Stimulated activated naive CD8-positive, alpha-beta T cell treated with anti-CD3 and anti-CD28 coated beads, Interleukin-15, amount 100 ng/mL, for 72 hours (primary cell): ENCODE measurements around the gene ZNF296.
A peak's percentile ranks its signal among the peaks of the same experiment; 100 is the strongest.
"Not testable (repeated sequence)": the region's sequence is repeated elsewhere in the genome, so short reads cannot be mapped to it uniquely, and the experiment has no call there.

Experiments used
- ATAC-seq: fragments of 150-1000 bp; cut with Tn5 transposase; 2 replicates; pipeline ENCODE4 v1.10.0; 2021; ENCODE audit warnings: mild to moderate bottlenecking, moderate library complexity
- DNase-seq, 2 donors: peaks; one replicate each; pipeline ENCODE4 v3.0.0; 2021 to 2022
- H3K27ac Mint-ChIP-seq, 2 donors: one replicate each; pipeline ENCODE4 v1.8.0; 2022; ENCODE audit warnings: mild to moderate bottlenecking in 2 of 2, mixed read lengths in 2 of 2, moderate library complexity in 2 of 2
- H3K27me3 Mint-ChIP-seq: one replicate; pipeline ENCODE4 v1.8.0; 2022; ENCODE audit warnings: mixed read lengths
- H3K4me1 Mint-ChIP-seq: one replicate; pipeline ENCODE4 v1.8.0; 2022; ENCODE audit warnings: mild to moderate bottlenecking, mixed read lengths
- H3K4me3 Mint-ChIP-seq, 2 donors: one replicate each; pipeline ENCODE4 v1.8.0; 2022; ENCODE audit warnings: mild to moderate bottlenecking in 2 of 2, mixed read lengths in 2 of 2, moderate library complexity in 1 of 2
- H3K9me3 Mint-ChIP-seq, 2 donors: one replicate each; pipeline ENCODE4 v1.8.0; 2022; ENCODE audit warnings: mixed read lengths in 2 of 2

The ZNF296 gene

GRCh38 chr19:45076029-45076850 lies at the start of gene ZNF296:
Gene ZNF296, minus strand, starts transcription at chr19:45076478. Its CDS starts 105 bp downstream, at chr19:45076373.
- no peaks in the 10 kb centered on the region for H3K9me3 Mint-ChIP-seq
- H3K27me3 Mint-ChIP-seq: no peaks in the 10 kb centered on the region
- peaks cover 62% of the 10 kb centered on the region for H3K4me1 Mint-ChIP-seq
- DNase-seq (peak; percentile 82 to 85), ATAC-seq (peak; percentile 86)
- peak within 1 kb of the TSS; percentile 88 to 91 for H3K4me3 Mint-ChIP-seq
- H3K27ac Mint-ChIP-seq: peak within 1 kb of the TSS; percentile 65 to 85

- Mint-ChIP-seq H3K4me1 (peaks cover 59% of the 10 kb centered on the region), H3K27me3 (no peaks in the 10 kb centered on the region), H3K9me3 (no peaks in the 10 kb centered on the region), H3K27ac (no peak overlapping the region), H3K4me3 (no peak overlapping the region)
- no peak for DNase-seq
- no peak for ATAC-seq
These were observed 49.1 kb upstream of the ZNF296 start for GRCh38 chr19:45125360-45125759.

- Mint-ChIP-seq H3K27ac (peak overlapping the region in 1 of 2 donors; percentile 59), H3K9me3 (no peaks in the 10 kb centered on the region), H3K27me3 (no peaks in the 10 kb centered on the region), H3K4me3 (no peak overlapping the region), H3K4me1 (peaks cover 69% of the 10 kb centered on the region)
- ATAC-seq: no peak
- no peak for DNase-seq
These were observed 47.7 kb upstream of the ZNF296 start for GRCh38 chr19:45124021-45124420.

- Mint-ChIP-seq H3K4me3 (no peak overlapping the region), H3K27ac (no peak overlapping the region), H3K27me3 (no peaks in the 10 kb centered on the region), H3K4me1 (peaks cover 75% of the 10 kb centered on the region), H3K9me3 (no peaks in the 10 kb centered on the region)
- ATAC-seq (no peak), DNase-seq (no peak)
These were observed 47.2 kb upstream of the ZNF296 start for GRCh38 chr19:45123440-45123850.

- no peak overlapping the region for H3K27ac Mint-ChIP-seq
- peaks cover 81% of the 10 kb centered on the region for H3K4me1 Mint-ChIP-seq
- no peaks in the 10 kb centered on the region for H3K9me3 Mint-ChIP-seq
- DNase-seq (no peak), ATAC-seq (no peak)
- H3K4me3 Mint-ChIP-seq: no peak overlapping the region
- no peaks in the 10 kb centered on the region for H3K27me3 Mint-ChIP-seq
These were observed 46.6 kb upstream of the ZNF296 start for GRCh38 chr19:45122832-45123231.

- no peaks in the 10 kb centered on the region for H3K27me3 Mint-ChIP-seq
- H3K9me3 Mint-ChIP-seq: no peaks in the 10 kb centered on the region
- H3K27ac Mint-ChIP-seq: peak overlapping the region in 1 of 2 donors; percentile 57
- DNase-seq (no peak), ATAC-seq (no peak)
- H3K4me1 Mint-ChIP-seq: peaks cover 90% of the 10 kb centered on the region
- peak overlapping the region in 1 of 2 donors; percentile 60 for H3K4me3 Mint-ChIP-seq
These were observed 45.6 kb upstream of the ZNF296 start for GRCh38 chr19:45121827-45122345.

- Mint-ChIP-seq H3K9me3 (no peaks in the 10 kb centered on the region), H3K4me3 (peak overlapping the region in 1 of 2 donors; percentile 82), H3K4me1 (peaks cover 97% of the 10 kb centered on the region), H3K27me3 (no peaks in the 10 kb centered on the region), H3K27ac (no peak overlapping the region)
- ATAC-seq: no peak
- DNase-seq: no peak
These were observed 43.3 kb upstream of the ZNF296 start for GRCh38 chr19:45119582-45119981.

GRCh38 chr19:45118591-45119355 lies 42.5 kb upstream of the ZNF296 start:
- H3K9me3 Mint-ChIP-seq, H3K27me3 Mint-ChIP-seq, ATAC-seq, DNase-seq: not testable (repeated sequence)
- Mint-ChIP-seq H3K4me1 (peaks cover 99% of the 10 kb centered on the region), H3K4me3 (peak overlapping the region; percentile 16 to 82), H3K27ac (peak overlapping the region; percentile 23 to 28)

GRCh38 chr19:45118106-45118505 lies 41.8 kb upstream of the ZNF296 start:
- Mint-ChIP-seq H3K4me1 (peaks cover 98% of the 10 kb centered on the region), H3K27ac (no peak overlapping the region), H3K27me3 (no peaks in the 10 kb centered on the region), H3K4me3 (peak overlapping the region in 1 of 2 donors; percentile 82), H3K9me3 (no peaks in the 10 kb centered on the region)
- ATAC-seq: no peak
- no peak for DNase-seq

- no peak overlapping the region for H3K27ac Mint-ChIP-seq
- ATAC-seq: no peak
- no peaks in the 10 kb centered on the region for H3K9me3 Mint-ChIP-seq
- DNase-seq: no peak
- H3K4me3 Mint-ChIP-seq: peak overlapping the region in 1 of 2 donors; percentile 82
- H3K4me1 Mint-ChIP-seq: peaks cover 97% of the 10 kb centered on the region
- H3K27me3 Mint-ChIP-seq: no peaks in the 10 kb centered on the region
These were observed 41.4 kb upstream of the ZNF296 start for GRCh38 chr19:45117671-45118070.

- peak overlapping the region in 1 of 2 donors; percentile 51 for H3K27ac Mint-ChIP-seq
- H3K9me3 Mint-ChIP-seq: no peaks in the 10 kb centered on the region
- H3K27me3 Mint-ChIP-seq: no peaks in the 10 kb centered on the region
- peak overlapping the region; percentile 13 to 82 for H3K4me3 Mint-ChIP-seq
- peak; percentile 62 to 78 for DNase-seq
- peaks cover 97% of the 10 kb centered on the region for H3K4me1 Mint-ChIP-seq
- peak; percentile 84 for ATAC-seq
These were observed 40.9 kb upstream of the ZNF296 start for GRCh38 chr19:45117167-45117594.

- Mint-ChIP-seq H3K27ac (no peak overlapping the region), H3K4me1 (peaks cover 97% of the 10 kb centered on the region), H3K4me3 (peak overlapping the region in 1 of 2 donors; percentile 82), H3K9me3 (no peaks in the 10 kb centered on the region), H3K27me3 (no peaks in the 10 kb centered on the region)
- DNase-seq: no peak
- ATAC-seq: no peak
These were observed 39.7 kb upstream of the ZNF296 start for GRCh38 chr19:45115809-45116615.

- no peaks in the 10 kb centered on the region for H3K9me3 Mint-ChIP-seq
- peaks cover 97% of the 10 kb centered on the region for H3K4me1 Mint-ChIP-seq
- ATAC-seq (no peak), DNase-seq (no peak)
- H3K4me3 Mint-ChIP-seq: no peak overlapping the region
- H3K27ac Mint-ChIP-seq: no peak overlapping the region
- H3K27me3 Mint-ChIP-seq: no peaks in the 10 kb centered on the region
These were observed 37.8 kb upstream of the ZNF296 start for GRCh38 chr19:45114116-45114515.

GRCh38 chr19:45113628-45114027 lies 37.4 kb upstream of the ZNF296 start:
- no peak for ATAC-seq
- Mint-ChIP-seq H3K27me3 (no peaks in the 10 kb centered on the region), H3K4me3 (no peak overlapping the region), H3K27ac (no peak overlapping the region), H3K9me3 (no peaks in the 10 kb centered on the region), H3K4me1 (peaks cover 97% of the 10 kb centered on the region)
- no peak for DNase-seq
